Hepatocyte (in vitro differentiated cells): ENCODE data around the gene ADAM33.

Experiments
- EZH2 ChIP-seq: fragments of 200-600 bp; sonication (generic); IDR thresholded peaks from 2 replicates; pipeline ENCODE4 v1.6.1; 2016; ENCODE audit warnings: antibody characterized with exemption, mild to moderate bottlenecking, borderline replicate concordance
- TF ChIP-seq, protein P1 (sequence below): fragments of 200-600 bp; sonication (generic); IDR thresholded peaks from 2 replicates; pipeline ENCODE4 v1.5.1; 2016; ENCODE audit warnings: antibody characterized with exemption, mild to moderate bottlenecking; ENCODE audit not compliant: poor library complexity

- TF ChIP-seq, protein P1, sequence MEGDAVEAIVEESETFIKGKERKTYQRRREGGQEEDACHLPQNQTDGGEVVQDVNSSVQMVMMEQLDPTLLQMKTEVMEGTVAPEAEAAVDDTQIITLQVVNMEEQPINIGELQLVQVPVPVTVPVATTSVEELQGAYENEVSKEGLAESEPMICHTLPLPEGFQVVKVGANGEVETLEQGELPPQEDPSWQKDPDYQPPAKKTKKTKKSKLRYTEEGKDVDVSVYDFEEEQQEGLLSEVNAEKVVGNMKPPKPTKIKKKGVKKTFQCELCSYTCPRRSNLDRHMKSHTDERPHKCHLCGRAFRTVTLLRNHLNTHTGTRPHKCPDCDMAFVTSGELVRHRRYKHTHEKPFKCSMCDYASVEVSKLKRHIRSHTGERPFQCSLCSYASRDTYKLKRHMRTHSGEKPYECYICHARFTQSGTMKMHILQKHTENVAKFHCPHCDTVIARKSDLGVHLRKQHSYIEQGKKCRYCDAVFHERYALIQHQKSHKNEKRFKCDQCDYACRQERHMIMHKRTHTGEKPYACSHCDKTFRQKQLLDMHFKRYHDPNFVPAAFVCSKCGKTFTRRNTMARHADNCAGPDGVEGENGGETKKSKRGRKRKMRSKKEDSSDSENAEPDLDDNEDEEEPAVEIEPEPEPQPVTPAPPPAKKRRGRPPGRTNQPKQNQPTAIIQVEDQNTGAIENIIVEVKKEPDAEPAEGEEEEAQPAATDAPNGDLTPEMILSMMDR = no peak
- no peak for TF ChIP-seq EZH2
These were observed 22.9 kb downstream of the ADAM33 start for GRCh38 chr20:3658716-3659491.
